Measurements from ENCODE around the gene HEG1.

- TF ChIP-seq ZNF121 (CRISPR knock-in tag; IDR thresholded peaks at IDR 0.05) (no peak), SIX4 (CRISPR knock-in tag; IDR thresholded peaks at IDR 0.05) (no peak), NFRKB (IDR thresholded peaks at IDR 0.05) (no peak), POLR2A (IDR thresholded peaks at IDR 0.05; ENCODE audit: insufficient read depth in 1 of 2, low read depth in 2 of 2, low read length in 2 of 2) (no peak), ZNF773 (CRISPR knock-in tag; IDR thresholded peaks at IDR 0.05; ENCODE audit: borderline replicate concordance) (no peak), ZNF614 (CRISPR knock-in tag; IDR thresholded peaks at IDR 0.05; ENCODE audit: borderline replicate concordance) (no peak)
Observed at GRCh38 chr3:125098611-125099291, 43.0 kb upstream of the HEG1 start.

Data from HepG2 (cell line).